GM21526 (cell line): Measurements from ENCODE around the gene PTPN12.
"Not testable (repeated sequence)": the region's sequence is repeated elsewhere in the genome, so short reads cannot be mapped to it uniquely, and the experiment has no call there.

Source experiments
- ATAC-seq: cut with Tn5 transposase; IDR thresholded peaks from one replicate; pipeline ENCODE4 v1.9.1; 2021; ENCODE audit warnings: moderate library complexity; ENCODE audit not compliant: unreplicated experiment, low FRiP score

PTPN12 gene

GRCh38 chr7:77537778-77538280 is 734 bp downstream of the PTPN12 start:
- peak; percentile 12 for ATAC-seq

- ATAC-seq, result no peak
Observed at GRCh38 chr7:77538281-77539212, 1.5 kb downstream of the PTPN12 start.

DNA sequence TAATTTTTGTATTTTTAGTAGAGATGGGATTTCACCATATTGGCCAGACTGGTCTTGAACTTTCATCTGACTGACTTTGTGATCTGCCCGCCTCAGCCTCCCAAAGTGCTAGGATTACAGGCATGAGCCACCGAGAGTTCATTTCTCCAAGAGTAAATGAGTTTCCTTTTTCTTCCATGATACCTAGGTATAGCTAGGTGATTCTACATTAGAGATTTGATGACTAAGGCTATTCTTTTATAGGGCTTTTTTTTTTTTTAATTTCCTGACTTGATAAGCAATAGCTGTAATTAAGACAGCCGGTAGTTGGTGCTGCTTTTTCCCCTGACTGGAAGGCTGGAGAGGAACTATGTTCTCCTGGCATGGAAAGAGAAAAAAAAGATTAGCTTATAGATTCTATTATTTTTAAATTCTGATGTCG is 3.3 kb downstream of the PTPN12 start:
- no peak for ATAC-seq

DNA sequence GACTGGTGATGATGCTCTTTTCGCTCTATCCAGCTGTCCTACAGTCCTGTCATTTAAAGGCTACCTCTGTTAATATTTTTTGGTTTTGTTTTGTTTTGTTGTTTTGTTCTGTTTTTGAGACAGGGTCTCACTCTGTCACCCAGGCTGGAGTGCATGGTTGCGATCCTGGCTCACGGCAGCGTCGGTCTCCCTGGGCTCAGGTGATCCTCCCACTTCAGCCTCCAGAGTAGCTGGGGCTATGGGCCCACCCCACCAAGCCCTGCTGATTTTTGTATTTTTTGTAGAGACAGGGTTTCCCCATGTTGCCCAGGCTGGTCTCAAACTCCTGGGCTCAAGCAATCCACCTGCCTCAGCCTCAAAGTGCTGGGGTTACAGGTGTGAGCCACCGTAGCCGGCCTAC is 3.9 kb downstream of the PTPN12 start:
- not testable (repeated sequence) for ATAC-seq

DNA sequence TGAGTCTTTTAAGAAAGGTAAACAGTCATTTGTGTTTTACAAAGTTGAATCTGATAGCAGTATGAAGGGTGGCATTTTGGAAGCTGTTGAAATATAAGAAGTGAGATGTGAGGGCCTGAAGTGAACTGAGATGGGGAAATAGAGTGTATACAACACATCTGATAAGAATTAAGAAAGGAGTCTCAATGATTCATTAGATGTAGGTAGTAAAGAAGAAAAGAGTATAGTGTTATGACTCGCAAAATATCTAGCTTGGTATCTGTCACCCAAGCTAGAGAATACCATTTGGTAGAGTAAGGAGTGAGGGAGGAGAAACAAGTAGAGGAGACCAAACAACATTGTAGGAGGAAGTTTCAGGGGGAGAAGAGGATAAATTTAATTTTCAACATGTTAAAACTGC is 5.3 kb downstream of the PTPN12 start:
- no peak for ATAC-seq

- no peak for ATAC-seq
Observed at GRCh38 chr7:77542895-77543294, 5.8 kb downstream of the PTPN12 start.

DNA sequence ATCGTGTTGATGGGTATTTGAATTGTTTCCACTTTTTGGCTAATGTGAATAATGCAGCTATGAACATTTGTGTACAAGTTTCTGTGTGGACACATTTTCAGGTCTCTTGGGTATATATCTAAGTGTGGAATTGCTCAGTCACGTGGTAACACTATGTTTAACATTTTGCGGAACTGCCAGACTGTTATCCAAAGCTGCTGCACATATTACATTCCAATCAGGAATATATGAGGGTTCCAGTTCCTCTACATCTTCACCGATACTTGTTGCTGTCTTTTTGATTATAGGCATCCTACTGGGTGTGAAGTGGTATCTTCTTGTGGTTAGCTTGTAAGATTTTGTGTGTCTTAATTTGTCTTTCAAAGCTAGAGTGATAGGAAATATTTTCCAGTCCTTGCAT is 6.8 kb downstream of the PTPN12 start:
- no peak for ATAC-seq

DNA sequence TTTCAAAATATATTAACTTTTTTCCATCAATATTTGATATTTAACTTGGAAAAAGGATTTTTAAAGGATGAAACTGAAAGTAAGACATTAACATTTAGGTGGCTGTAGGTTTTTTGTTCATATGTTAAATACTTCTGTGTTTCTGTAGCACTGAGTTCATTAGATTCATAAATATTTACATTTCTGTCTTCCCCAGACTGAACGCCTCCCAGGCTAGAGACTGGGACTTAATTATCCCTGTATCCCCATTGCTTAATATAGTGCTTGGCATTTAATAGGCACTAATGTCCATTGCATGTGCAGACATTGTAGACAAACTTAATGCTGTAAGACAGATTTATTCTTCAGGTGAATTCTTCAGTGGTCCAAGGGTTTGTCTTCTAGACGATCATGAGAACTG is 7.4 kb downstream of the PTPN12 start:
- ATAC-seq, result no peak

DNA sequence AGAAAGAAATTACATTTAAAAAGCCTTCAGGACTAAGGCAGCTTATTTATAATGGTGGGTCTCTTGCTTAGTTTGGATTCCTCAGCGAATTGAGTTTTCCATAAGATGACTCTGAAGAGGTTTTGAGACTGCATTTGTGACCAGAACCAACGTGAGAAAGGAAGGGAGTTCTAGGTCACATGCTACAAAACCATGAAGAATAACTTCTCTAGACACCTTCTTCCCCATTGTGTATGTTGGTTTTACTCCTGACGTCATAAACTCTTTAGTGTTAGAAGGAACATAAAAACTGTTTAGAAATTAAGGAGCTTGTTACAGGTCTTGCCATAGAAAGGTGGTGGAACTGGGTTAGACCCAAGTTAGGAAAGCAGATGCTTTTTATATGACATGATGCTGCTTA is 11.1 kb downstream of the PTPN12 start:
- no peak for ATAC-seq

DNA sequence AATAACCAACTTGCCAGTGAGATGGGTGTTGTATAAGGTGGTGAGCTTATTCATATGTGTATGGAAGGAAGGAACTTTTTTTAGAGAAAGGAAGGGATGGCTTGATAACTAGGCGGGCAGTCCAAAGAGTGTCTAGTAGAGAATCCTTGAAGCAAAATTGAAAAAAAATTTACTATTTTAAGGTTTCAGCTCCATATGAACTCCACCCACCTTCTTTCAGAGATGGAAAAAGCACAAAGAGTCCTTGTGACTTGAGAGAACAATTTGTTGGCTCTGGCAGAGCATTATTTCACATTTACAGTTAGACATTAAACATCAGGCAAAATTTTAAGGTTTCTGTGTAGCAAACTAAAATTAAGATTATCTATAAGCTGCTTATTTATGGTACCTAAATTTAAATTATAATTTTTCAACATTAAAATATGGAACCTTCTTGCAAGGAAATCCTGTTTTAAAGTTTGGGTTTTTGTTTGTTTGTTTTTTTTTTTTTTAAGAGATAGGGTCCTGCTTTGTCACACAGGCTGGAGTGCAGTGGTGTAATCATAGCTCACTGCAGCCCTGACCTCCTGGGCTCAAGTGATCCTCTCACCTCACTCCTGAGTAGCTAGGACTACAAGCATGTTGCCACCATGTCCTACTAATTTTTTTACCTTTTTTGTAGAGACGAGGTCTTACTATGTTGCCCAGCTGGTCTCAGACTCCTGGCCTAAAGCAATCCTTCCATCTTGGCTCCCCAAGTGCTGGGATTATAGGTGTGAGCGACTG is 12.2 kb downstream of the PTPN12 start:
- no peak for ATAC-seq

GRCh38 chr7:77550586-77550985 is 13.5 kb downstream of the PTPN12 start:
- ATAC-seq, result no peak

- ATAC-seq, result no peak
Observed at GRCh38 chr7:77553123-77553522, 16.0 kb downstream of the PTPN12 start.

- ATAC-seq, result no peak
Observed at GRCh38 chr7:77558284-77558967, 21.3 kb downstream of the PTPN12 start.

DNA sequence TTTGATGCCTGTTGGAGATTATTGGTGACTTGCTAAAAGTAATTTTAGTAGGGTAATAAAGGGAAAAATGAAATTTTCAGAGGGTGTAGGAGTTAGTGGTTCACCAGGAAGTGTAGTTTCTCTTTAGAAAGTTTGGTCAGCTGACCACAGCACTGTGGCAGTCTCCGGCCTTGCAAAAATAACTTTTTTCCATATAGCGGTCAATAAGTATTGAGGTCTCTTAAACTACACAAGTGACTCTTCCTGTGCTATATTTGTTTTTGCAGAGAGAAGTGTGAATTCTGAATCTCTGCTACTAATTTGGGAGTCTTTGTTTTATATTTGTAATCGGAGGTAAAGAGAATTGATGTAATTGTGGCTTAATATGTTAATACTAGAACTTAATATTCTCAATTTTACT is 24.3 kb downstream of the PTPN12 start:
- peak; percentile 51 for ATAC-seq

DNA sequence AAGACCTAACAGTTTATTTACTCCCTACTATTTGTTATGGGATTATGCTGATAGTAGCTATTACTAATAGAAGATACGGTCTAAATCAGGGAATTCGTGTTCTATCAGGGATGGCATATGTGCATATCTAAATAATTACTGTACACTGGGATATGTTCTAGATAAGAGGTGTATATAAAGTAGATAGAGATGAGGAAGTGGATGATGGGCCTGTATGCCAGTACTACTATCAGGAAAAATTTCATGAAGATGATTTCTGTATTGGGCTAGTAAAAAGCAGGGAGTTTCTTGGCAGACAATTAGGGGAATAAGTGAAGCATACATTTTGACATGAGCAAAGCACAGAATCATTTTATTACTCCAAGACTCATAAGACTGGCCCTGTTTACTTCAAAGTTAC is 26.2 kb downstream of the PTPN12 start:
- no peak for ATAC-seq

- no peak for ATAC-seq
Observed at GRCh38 chr7:77565917-77566316, 28.8 kb downstream of the PTPN12 start.

DNA sequence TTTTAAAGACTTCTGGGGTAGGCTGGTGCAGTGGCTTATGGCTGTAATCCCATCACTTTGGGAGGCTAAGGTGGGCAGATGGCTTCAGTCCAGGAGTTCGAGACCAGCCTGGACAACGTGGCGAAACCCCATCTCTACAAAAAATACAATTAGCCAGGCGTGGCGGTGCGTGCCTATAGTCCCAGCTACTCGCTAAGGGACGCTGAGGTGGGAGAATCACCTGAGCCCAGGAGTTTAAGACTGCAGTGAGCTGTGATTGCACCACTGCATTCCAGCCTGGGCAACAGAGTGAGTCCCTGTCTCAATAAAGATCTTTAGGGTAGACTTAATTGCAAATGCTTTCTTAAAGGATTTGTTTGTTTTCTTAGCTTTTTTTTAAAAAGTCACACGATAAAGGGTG is 29.3 kb downstream of the PTPN12 start:
- ATAC-seq, result no peak

- ATAC-seq, result no peak
Observed at GRCh38 chr7:77569514-77570232, 32.6 kb downstream of the PTPN12 start.

DNA sequence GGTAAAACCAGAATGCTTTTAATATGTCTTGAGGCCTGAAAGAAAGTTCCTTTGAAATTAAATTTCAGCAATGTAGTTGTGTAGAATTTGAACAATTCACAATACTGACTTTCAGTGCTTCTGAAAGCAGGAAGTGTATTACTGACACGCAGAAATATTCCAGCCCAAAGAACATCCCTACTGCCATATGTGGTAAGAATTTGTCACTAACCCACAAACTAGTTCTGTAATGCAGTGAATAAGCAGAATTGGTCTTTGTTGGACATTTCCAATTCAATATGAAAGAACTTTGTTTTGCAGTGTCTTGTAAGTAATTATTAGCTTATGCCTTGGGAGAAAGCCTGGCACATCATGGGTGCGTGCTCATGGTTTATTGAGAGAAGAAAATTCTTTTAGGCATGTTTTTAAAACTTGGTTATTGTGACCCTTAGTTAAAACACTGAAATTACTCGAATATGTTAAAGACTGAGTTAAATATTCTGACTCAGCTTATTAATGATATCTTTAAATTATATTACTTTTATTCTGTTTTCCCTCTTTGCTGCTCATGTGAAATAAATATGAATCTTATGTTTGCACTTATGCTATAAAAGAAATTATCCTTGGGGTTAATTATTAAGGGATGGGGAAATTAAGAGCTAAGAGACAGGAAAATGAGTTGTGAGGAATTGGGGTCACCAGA is 33.4 kb downstream of the PTPN12 start:
- no peak for ATAC-seq

- no peak for ATAC-seq
Observed at GRCh38 chr7:77571801-77572200, 34.7 kb downstream of the PTPN12 start.
